MM.1S (cell line): Measurements from ENCODE around the gene TMEM259.
"Not testable (repeated sequence)": the region's sequence is repeated elsewhere in the genome, so short reads cannot be mapped to it uniquely, and the experiment has no call there.

Experiments
- DNase-seq: peaks from one replicate; pipeline ENCODE4 v3.0.0-alpha.2; 2015
- H2AFZ ChIP-seq: fragments of 300-600 bp; sonication (generic); 2 replicates; pipeline ENCODE4 v1.6.0; 2016; ENCODE audit warnings: antibody characterized with exemption, low read length
- H3F3A ChIP-seq: fragments of 300-600 bp; sonication (generic); 2 replicates; pipeline ENCODE4 v1.6.1; 2016; ENCODE audit warnings: mild to moderate bottlenecking, antibody characterized with exemption, low read length, moderate library complexity, mixed read lengths; ENCODE audit not compliant: insufficient read depth
- H3K27ac ChIP-seq: fragments of 300-600 bp; sonication (generic); 2 replicates; pipeline ENCODE4 v1.5.1; 2016; ENCODE audit warnings: mild to moderate bottlenecking, low read length
- H3K27me3 ChIP-seq: fragments of 300-600 bp; sonication (generic); replicated peaks from 2 replicates; pipeline ENCODE4 v1.6.0; 2016; ENCODE audit warnings: low read length; ENCODE audit not compliant: insufficient read depth
- H3K36me3 ChIP-seq: fragments of 300-600 bp; sonication (generic); replicated peaks from 2 replicates; pipeline ENCODE4 v1.6.1; 2016; ENCODE audit warnings: mild to moderate bottlenecking, low read length, mixed read lengths; ENCODE audit not compliant: insufficient read depth
- H3K4me1 ChIP-seq: fragments of 300-600 bp; sonication (generic); 2 replicates; pipeline ENCODE4 v1.6.1; 2016; ENCODE audit warnings: low read length, mixed read lengths
- H3K4me2 ChIP-seq: fragments of 300-600 bp; sonication (generic); 2 replicates; pipeline ENCODE4 v1.6.0; 2016; ENCODE audit warnings: low read depth, low read length
- H3K4me3 ChIP-seq: fragments of 300-600 bp; sonication (generic); 2 replicates; pipeline ENCODE4 v1.5.1; 2016; ENCODE audit warnings: low read length, mixed read lengths
- H3K79me2 ChIP-seq: fragments of 300-600 bp; sonication (generic); 2 replicates; pipeline ENCODE4 v1.6.1; 2016; ENCODE audit warnings: mixed run types, low read length, mixed read lengths
- H3K9ac ChIP-seq: fragments of 300-600 bp; sonication (generic); 2 replicates; pipeline ENCODE4 v1.6.1; 2016; ENCODE audit warnings: low read length, mixed read lengths
- H3K9me2 ChIP-seq: fragments of 300-600 bp; sonication (generic); replicated peaks from 2 replicates; pipeline ENCODE4 v1.6.1; 2016; ENCODE audit warnings: mild to moderate bottlenecking, low read length, mixed read lengths; ENCODE audit not compliant: insufficient read depth
- H3K9me3 ChIP-seq: fragments of 300-600 bp; sonication (generic); replicated peaks from 2 replicates; pipeline ENCODE4 v1.6.1; 2016; ENCODE audit warnings: mild to moderate bottlenecking, low read length, mixed read lengths; ENCODE audit not compliant: insufficient read depth
- H4K20me1 ChIP-seq: fragments of 300-600 bp; sonication (generic); 2 replicates; pipeline ENCODE4 v1.6.1; 2016; ENCODE audit warnings: mild to moderate bottlenecking, low read length, moderate library complexity, mixed read lengths; ENCODE audit not compliant: insufficient read depth
- CTCF ChIP-seq: fragments of 300-600 bp; sonication (generic); IDR thresholded peaks from 2 replicates; pipeline ENCODE4 v1.5.1; 2016; ENCODE audit warnings: antibody characterized with exemption, low read length, mixed read lengths
- EZH2 ChIP-seq: fragments of 300-600 bp; sonication (generic); optimal IDR thresholded peaks from 2 replicates; pipeline ENCODE3; 2017; ENCODE audit warnings: low read depth, mild to moderate bottlenecking, antibody characterized with exemption, low read length, mixed read lengths
- EZH2phosphoT487 ChIP-seq: fragments of 300-600 bp; sonication (generic); IDR thresholded peaks from 2 replicates; pipeline ENCODE4 v1.6.1; 2018; ENCODE audit warnings: antibody characterized with exemption, low read length

The TMEM259 gene

GRCh38 chr19:1026783-1027649 lies 6.1 kb upstream of the TMEM259 start:
- H3K36me3 ChIP-seq = no peaks in the 10 kb centered on the region; the same call in 1 of the 2 replicates
- peak overlapping the region; percentile 97 for H3K4me2 ChIP-seq
- peak overlapping the region; percentile 62; the same call in 1 of the 2 replicates for H3K27ac ChIP-seq
- H3K4me1 ChIP-seq = peaks cover 4% of the 10 kb centered on the region; the same call in 1 of the 2 replicates
- H2AFZ ChIP-seq = peak overlapping the region; percentile 79
- H3K27me3 ChIP-seq = no peaks in the 10 kb centered on the region
- peak; percentile 52 for DNase-seq
- H3F3A ChIP-seq = peaks cover 35% of the 10 kb centered on the region
- H3K9ac ChIP-seq = peak overlapping the region; percentile 76
- H4K20me1 ChIP-seq = no peaks in the 10 kb centered on the region
- peak overlapping the region; percentile 99 for H3K4me3 ChIP-seq
- H3K9me2 ChIP-seq = no peaks in the 10 kb centered on the region
- no peaks in the 10 kb centered on the region for H3K9me3 ChIP-seq
- peaks cover 47% of the 10 kb centered on the region for H3K79me2 ChIP-seq
- TF ChIP-seq EZH2 (no peak), CTCF (no peak), EZH2phosphoT487 (no peak)

GRCh38 chr19:1025960-1026782 lies 5.2 kb upstream of the TMEM259 start, which contains the start of gene CNN2:
TSS of gene CNN2 (plus strand) at chr19:1026608. CDS start at chr19:1026662, 54 bp downstream.
- no peaks in the 10 kb centered on the region for H3K27me3 ChIP-seq
- peaks cover 38% of the 10 kb centered on the region for H3F3A ChIP-seq
- peak within 1 kb of the TSS; percentile 99 for H3K4me3 ChIP-seq
- TF ChIP-seq CTCF (no peak), EZH2 (no peak), EZH2phosphoT487 (no peak)
- H3K9me3 ChIP-seq = no peaks in the 10 kb centered on the region
- peak within 1 kb of the TSS; percentile 76 for H3K9ac ChIP-seq
- DNase-seq = peak; percentile 82
- peak within 1 kb of the TSS; percentile 100 for H2AFZ ChIP-seq
- peak within 1 kb of the TSS; percentile 97 for H3K4me2 ChIP-seq
- peak within 1 kb of the TSS; percentile 62; the same call in 1 of the 2 replicates for H3K27ac ChIP-seq
- no peaks in the 10 kb centered on the region for H4K20me1 ChIP-seq
- no peaks in the 10 kb centered on the region for H3K9me2 ChIP-seq
- H3K36me3 ChIP-seq = no peaks in the 10 kb centered on the region; the same call in 1 of the 2 replicates
- peaks cover 42% of the 10 kb centered on the region for H3K79me2 ChIP-seq
- peaks cover 4% of the 10 kb centered on the region; the same call in 1 of the 2 replicates for H3K4me1 ChIP-seq

GRCh38 chr19:1025080-1025479 lies 4.2 kb upstream of the TMEM259 start:
- Histone ChIP-seq H3F3A (peaks cover 38% of the 10 kb centered on the region), H3K79me2 (peaks cover 40% of the 10 kb centered on the region)
- not testable (repeated sequence) for H3K9me3 ChIP-seq, H3K27ac ChIP-seq, H3K36me3 ChIP-seq, H3K4me3 ChIP-seq, H3K4me2 ChIP-seq, H3K9me2 ChIP-seq, H3K27me3 ChIP-seq, H2AFZ ChIP-seq, DNase-seq, H3K9ac ChIP-seq, H4K20me1 ChIP-seq, H3K4me1 ChIP-seq

GRCh38 chr19:1023883-1024188 lies 2.9 kb upstream of the TMEM259 start:
- Histone ChIP-seq H3K79me2 (peaks cover 42% of the 10 kb centered on the region), H3K4me1 (peaks cover 13% of the 10 kb centered on the region), H3F3A (peaks cover 43% of the 10 kb centered on the region)
- H3K9ac ChIP-seq, H3K9me3 ChIP-seq, H2AFZ ChIP-seq, H3K36me3 ChIP-seq, H3K4me2 ChIP-seq, H3K27me3 ChIP-seq, H3K9me2 ChIP-seq, H3K4me3 ChIP-seq, H4K20me1 ChIP-seq, H3K27ac ChIP-seq, DNase-seq: not testable (repeated sequence)
